Small intestine (tissue), 7 donors: ENCODE results near the gene NF2. TPM values are rescaled to one million over a fixed set of nuclear protein-coding genes. Genes with fewer than 3 reads are reported as not detected.
A peak's percentile ranks its signal among the peaks of the same experiment; 100 is the strongest.

Experiments used
- DNase-seq, 2 donors: peaks; one replicate each; pipeline versions ENCODE4 v3.0.0 to v3.0.0-alpha.2; 2013
- FAIRE-seq: peaks from 2 replicates; lab custom pipeline; 2012; peaks lifted over from hg19 to GRCh38; lab: Jason Lieb, UNC
- H3K27ac ChIP-seq, 3 donors: one replicate each; pipeline ENCODE4 v1.5.1; 2013; ENCODE audit warnings: low read length in 2 of 3, mild to moderate bottlenecking in 2 of 3, control low read depth in 1 of 3, inconsistent platforms in 1 of 3, low read depth in 1 of 3, moderate library complexity in 1 of 3
- H3K27me3 ChIP-seq, 3 donors: one replicate each; pipeline ENCODE4 v1.6.1; 2013; ENCODE audit warnings: low read length in 3 of 3, inconsistent platforms in 1 of 3; ENCODE audit not compliant: control insufficient read depth in 3 of 3, insufficient read depth in 3 of 3
- H3K36me3 ChIP-seq, 3 donors: one replicate each; pipeline ENCODE4 v1.6.1; 2013; ENCODE audit warnings: low read length in 3 of 3, inconsistent platforms in 1 of 3, low read depth in 1 of 3, mild to moderate bottlenecking in 1 of 3, moderate library complexity in 1 of 3; ENCODE audit not compliant: control insufficient read depth in 3 of 3, insufficient read depth in 2 of 3
- H3K4me1 ChIP-seq, 3 donors: one replicate each; pipeline ENCODE4 v1.6.1; 2013; ENCODE audit warnings: low read length in 2 of 3, inconsistent platforms in 1 of 3, low read depth in 1 of 3, mild to moderate bottlenecking in 1 of 3, moderate library complexity in 1 of 3; ENCODE audit not compliant: control insufficient read depth in 3 of 3, insufficient read depth in 2 of 3
- H3K4me3 ChIP-seq, 3 donors: one replicate each; pipeline ENCODE4 v1.5.1; 2013; ENCODE audit warnings: low read length in 3 of 3, control low read depth in 1 of 3, inconsistent platforms in 1 of 3, low read depth in 1 of 3, mild to moderate bottlenecking in 1 of 3, moderate library complexity in 1 of 3
- H3K9me3 ChIP-seq, 2 donors: one replicate each; pipeline ENCODE4 v1.6.1; 2013; ENCODE audit warnings: low read depth in 1 of 2, low read length in 1 of 2; ENCODE audit not compliant: control insufficient read depth in 2 of 2, insufficient read depth in 1 of 2
- WGBS, 3 donors: extraction: QIAGEN DNeasy Blood & Tissue Kit; methylation state at CpG; one replicate each; pipeline ENCODE4 v1.1.7; 2013; 5-methylcytosine and 5-hydroxymethylcytosine counted together
- polyA plus RNA-seq, 4 donors: library from polyadenylated mRNA; stranded (reverse) in 3 of 4; unstranded in 1 of 4; fragments of 200-250 nt in 3 of 4; fragments of 120-200 nt in 1 of 4; gene quantifications; one replicate each; pipeline versions ENCODE4 v1.2.1 to v1.2.3, GENCODE V29; 2013
- donor health status: healthy with polysubstance abuse.
- donor health status: control.
- donor health status: control.
- donor health status: Bipolar disorder and iron deficiency.
- donor health status: healthy.

The NF2 gene
- polyA plus RNA-seq, 4 donors, result 6.5 to 14.7 (median 9.8) TPM

- H3K4me1 ChIP-seq, result peaks cover 0 to 37% (median 0%) of the 10 kb centered on the region in 3 donors
- no peaks in the 10 kb centered on the region for H3K9me3 ChIP-seq
- 19 to 50% (median 45%) methylated on average over 9 of the region's 9 CpGs for WGBS, 3 donors
- H3K4me3 ChIP-seq, result no peak overlapping the region
- peaks cover 0 to 23% (median 5%) of the 10 kb centered on the region in 3 donors for H3K36me3 ChIP-seq
- FAIRE-seq (no peak), DNase-seq (no peak)
- H3K27ac ChIP-seq, result peak overlapping the region in 1 of 3 donors; percentile 53
- H3K27me3 ChIP-seq, result peaks cover 0 to 45% (median 0%) of the 10 kb centered on the region in 3 donors
These were observed 97.4 kb downstream of the NF2 start for GRCh38 chr22:29700900-29701154.

- WGBS, 3 donors, result 7 to 32% (median 19%) methylated on average over 14 of the region's 14 CpGs
- H3K4me3 ChIP-seq, result no peak overlapping the region
- peaks cover 0 to 18% (median 5%) of the 10 kb centered on the region in 3 donors for H3K36me3 ChIP-seq
- peak overlapping the region in 2 of 3 donors; percentile 10 to 53 for H3K27ac ChIP-seq
- peaks cover 0 to 37% (median 0%) of the 10 kb centered on the region in 3 donors for H3K4me1 ChIP-seq
- H3K9me3 ChIP-seq, result no peaks in the 10 kb centered on the region
- H3K27me3 ChIP-seq, result peaks cover 0 to 47% (median 0%) of the 10 kb centered on the region in 3 donors
- peak; percentile 52 to 66 for DNase-seq
- FAIRE-seq, result no peak
These were observed 97.9 kb downstream of the NF2 start for GRCh38 chr22:29701155-29701999.

GRCh38 chr22:29702000-29702930, 98.8 kb downstream of the NF2 start:
- H3K27ac ChIP-seq, result peak overlapping the region in 2 of 3 donors; percentile 2 to 53
- peaks cover 0 to 56% (median 0%) of the 10 kb centered on the region in 3 donors for H3K27me3 ChIP-seq
- WGBS, 3 donors, result 24 to 44% (median 41%) methylated on average over 14 of the region's 14 CpGs

GRCh38 chr22:29702931-29703501, 99.6 kb downstream of the NF2 start:
- H3K27ac ChIP-seq, result peak overlapping the region in 2 of 3 donors; percentile 2 to 53

More at GRCh38 chr22:29702000-29702930, 98.8 kb downstream of the NF2 start:
- Histone ChIP-seq H3K4me1 (peaks cover 0 to 37% (median 0%) of the 10 kb centered on the region in 3 donors), H3K9me3 (no peaks in the 10 kb centered on the region), H3K36me3 (peaks cover 0 to 12% (median 1%) of the 10 kb centered on the region in 3 donors), H3K4me3 (no peak overlapping the region)
- FAIRE-seq (no peak), DNase-seq (no peak)

GRCh38 chr22:29703569-29704195, 100.2 kb downstream of the NF2 start:
- Histone ChIP-seq H3K27ac (peak overlapping the region in 1 of 3 donors; percentile 8), H3K36me3 (peaks cover 0 to 4% (median 0%) of the 10 kb centered on the region in 3 donors), H3K4me3 (no peak overlapping the region), H3K4me1 (peaks cover 0 to 37% (median 0%) of the 10 kb centered on the region in 3 donors), H3K27me3 (peaks cover 0 to 57% (median 0%) of the 10 kb centered on the region in 3 donors), H3K9me3 (no peaks in the 10 kb centered on the region)
- WGBS, 3 donors, result 48 to 73% (median 69%) methylated on average over 7 of the region's 7 CpGs
- FAIRE-seq, result no peak
- no peak for DNase-seq

More at GRCh38 chr22:29702931-29703501, 99.6 kb downstream of the NF2 start:
- no peak overlapping the region for H3K4me3 ChIP-seq
- WGBS, 3 donors, result 40 to 46% (median 43%) methylated on average over 19 of the region's 19 CpGs
- no peaks in the 10 kb centered on the region for H3K9me3 ChIP-seq
- no peak for DNase-seq
- peaks cover 0 to 37% (median 0%) of the 10 kb centered on the region in 3 donors for H3K4me1 ChIP-seq
- peaks cover 0 to 6% (median 0%) of the 10 kb centered on the region in 3 donors for H3K36me3 ChIP-seq
- peaks cover 0 to 56% (median 0%) of the 10 kb centered on the region in 3 donors for H3K27me3 ChIP-seq
- no peak for FAIRE-seq

- no peak overlapping the region for H3K4me3 ChIP-seq
- H3K36me3 ChIP-seq, result no peaks in the 10 kb centered on the region
- H3K9me3 ChIP-seq, result no peaks in the 10 kb centered on the region
- DNase-seq (peak in 1 of 2 donors; percentile 51), FAIRE-seq (no peak)
- H3K27me3 ChIP-seq, result peaks cover 0 to 64% (median 0%) of the 10 kb centered on the region in 3 donors
- 8 to 23% (median 20%) methylated on average over 14 of the region's 14 CpGs for WGBS, 3 donors
- H3K27ac ChIP-seq, result peak overlapping the region in 1 of 3 donors; percentile 18
- peaks cover 0 to 37% (median 0%) of the 10 kb centered on the region in 3 donors for H3K4me1 ChIP-seq
These were observed 101.3 kb downstream of the NF2 start for GRCh38 chr22:29704528-29705285.

GRCh38 chr22:29705651-29706050, 102.2 kb downstream of the NF2 start:
- H3K36me3 ChIP-seq, result no peaks in the 10 kb centered on the region
- H3K27ac ChIP-seq, result no peak overlapping the region
- H3K27me3 ChIP-seq, result peaks cover 0 to 61% (median 0%) of the 10 kb centered on the region in 3 donors
- H3K9me3 ChIP-seq, result no peaks in the 10 kb centered on the region
- FAIRE-seq, result no peak
- WGBS, 3 donors, result 80 to 87% (median 83%) methylated on average over 7 of the region's 7 CpGs
- H3K4me1 ChIP-seq, result peaks cover 0 to 36% (median 0%) of the 10 kb centered on the region in 3 donors
- no peak overlapping the region for H3K4me3 ChIP-seq
- DNase-seq, result no peak
